SK-N-SH (cell line): ENCODE measurements around the gene VEGFB. TPM values are rescaled to one million over a fixed set of nuclear protein-coding genes. Genes with fewer than 3 reads are reported as not detected.

Source experiments
- CTCF ChIA-PET: fragments of 300-600, 350-600 bp; formaldehyde crosslinking; extraction: SDS; loops from one replicate; lab custom pipeline; 2021; lab: Yijun Ruan, JAX
- POLR2A ChIA-PET: fragments of 350-600 bp; sonication (Branson Sonifier 250); formaldehyde crosslinking; extraction: SDS; loops from one replicate; lab custom pipeline; 2020; ENCODE audit warnings: antibody characterized with exemption, inconsistent platforms; lab: Yijun Ruan, JAX
- DNase-seq: peaks from one replicate; pipeline ENCODE4 v3.0.0; 2012
- H2AFZ ChIP-seq: fragments of 200-600 bp; sonication (generic); 2 replicates; pipeline ENCODE4 v1.8.1; 2016; ENCODE audit warnings: antibody characterized with exemption, mild to moderate bottlenecking, low read depth
- H3F3A ChIP-seq: fragments of 200-600 bp; sonication (generic); replicated peaks from 2 replicates; pipeline ENCODE3; 2016; ENCODE audit warnings: antibody characterized with exemption, mild to moderate bottlenecking; ENCODE audit not compliant: insufficient read depth
- H3K27ac ChIP-seq, 2 experiments: fragments of 200-500 bp in 1 of 2; fragments of 200-600 bp in 1 of 2; sonication (Bioruptor generic) in 1 of 2; sonication (generic), shearing (Covaris generic) in 1 of 2; 2 replicates each; pipeline versions ENCODE4 v1.5.1 to v1.6.1; 2014 to 2016; ENCODE audit warnings: low read depth in 2 of 2, inconsistent platforms in 1 of 2, low read length in 1 of 2, mild to moderate bottlenecking in 1 of 2, mixed read lengths in 1 of 2
- H3K27me3 ChIP-seq: fragments of 200-600 bp; sonication (generic), shearing (Covaris generic); 2 replicates; pipeline ENCODE4 v1.6.1; 2016; ENCODE audit warnings: mixed run types; ENCODE audit not compliant: insufficient read depth
- H3K36me3 ChIP-seq, 2 experiments: fragments of 200-500 bp in 1 of 2; fragments of 200-600 bp in 1 of 2; sonication (Bioruptor generic) in 1 of 2; sonication (generic) in 1 of 2; replicated peaks in 1 of 2; 2 replicates each; pipeline versions ENCODE3 to v1.5.1; 2014 to 2016; ENCODE audit warnings: low read length in 1 of 2, mild to moderate bottlenecking in 1 of 2; ENCODE audit not compliant: insufficient read depth in 2 of 2, control insufficient read depth in 1 of 2
- H3K4me1 ChIP-seq, 2 experiments: fragments of 200-500 bp in 1 of 2; fragments of 200-600 bp in 1 of 2; sonication (Bioruptor generic) in 1 of 2; sonication (generic), shearing (Covaris generic) in 1 of 2; 2 replicates each; pipeline versions ENCODE4 v1.5.1 to v1.6.1; 2014 to 2016; ENCODE audit warnings: low read depth in 1 of 2, low read length in 1 of 2, mixed run types in 1 of 2; ENCODE audit not compliant: insufficient read depth in 2 of 2, control insufficient read depth in 1 of 2
- H3K4me2 ChIP-seq: fragments of 200-600 bp; sonication (generic), shearing (Covaris generic); 2 replicates; pipeline ENCODE4 v1.6.1; 2017; ENCODE audit warnings: mixed run types
- H3K4me3 ChIP-seq, 2 experiments: fragments of 200-500 bp in 1 of 2; fragments of 200-600 bp in 1 of 2; sonication (Bioruptor generic) in 1 of 2; sonication (generic), shearing (Covaris generic) in 1 of 2; 2 replicates each; pipeline versions ENCODE4 v1.5.1 to v1.8.1; 2014 to 2016; ENCODE audit warnings: low read depth in 2 of 2, inconsistent platforms in 1 of 2, low read length in 1 of 2, mild to moderate bottlenecking in 1 of 2, mixed read lengths in 1 of 2, moderate library complexity in 1 of 2
- H3K79me2 ChIP-seq: fragments of 200-600 bp; sonication (generic); 2 replicates; pipeline ENCODE4 v1.8.1; 2017; ENCODE audit warnings: mild to moderate bottlenecking; ENCODE audit not compliant: insufficient read depth
- H3K9ac ChIP-seq: fragments of 200-600 bp; sonication (generic); 2 replicates; pipeline ENCODE4 v1.6.1; 2017; ENCODE audit warnings: mixed run types
- H3K9me2 ChIP-seq: fragments of 200-600 bp; sonication (generic); 2 replicates; pipeline ENCODE4 v1.6.1; 2017; ENCODE audit warnings: mixed run types
- H3K9me3 ChIP-seq: fragments of 200-600 bp; sonication (generic); 2 replicates; pipeline ENCODE4 v1.6.1; 2017; ENCODE audit warnings: mixed run types, mild to moderate bottlenecking, moderate library complexity
- H4K20me1 ChIP-seq: fragments of 200-600 bp; sonication (generic); 2 replicates; pipeline ENCODE4 v1.6.1; 2017; ENCODE audit warnings: mild to moderate bottlenecking, mixed run types; ENCODE audit not compliant: insufficient read depth
- EP300 ChIP-seq, 2 experiments: IDR thresholded peaks; 2 replicates each; pipeline versions ENCODE4 v1.4.0 to v1.6.1; 2012; ENCODE audit warnings: borderline replicate concordance in 1 of 2, low read depth in 1 of 2, low read length in 1 of 2
- EZH2phosphoT487 ChIP-seq: fragments of 200-600 bp; sonication (generic); IDR thresholded peaks from 2 replicates; pipeline ENCODE4 v1.6.1; 2017; ENCODE audit warnings: low read depth, mixed run types, mild to moderate bottlenecking, antibody characterized with exemption, moderate library complexity, borderline replicate concordance
- FOSL2 ChIP-seq: IDR thresholded peaks from 2 replicates; pipeline ENCODE4 v1.4.0; 2012; ENCODE audit warnings: low read depth, mild to moderate bottlenecking, moderate library complexity, borderline replicate concordance
- FOXM1 ChIP-seq: IDR thresholded peaks from 2 replicates; pipeline ENCODE4 v1.4.0; 2012; ENCODE audit warnings: low read depth, mild to moderate bottlenecking
- IRF3 ChIP-seq: fragments of 150-350 bp; IDR thresholded peaks from 2 replicates; pipeline ENCODE4 v1.6.1; 2016; ENCODE audit warnings: mild to moderate bottlenecking, low read depth, low read length
- MAX ChIP-seq: IDR thresholded peaks from 2 replicates; pipeline ENCODE4 v1.4.0; 2012; ENCODE audit warnings: low read depth
- MEF2A ChIP-seq: IDR thresholded peaks from 2 replicates; pipeline ENCODE4 v1.4.0; 2012; ENCODE audit warnings: low read depth, borderline replicate concordance
- RCOR1 ChIP-seq: fragments of 150-350 bp; IDR thresholded peaks from 2 replicates; pipeline ENCODE4 v1.6.1; 2017; ENCODE audit warnings: antibody characterized with exemption, low read length
- USF2 ChIP-seq: fragments of 150-350 bp; IDR thresholded peaks from 2 replicates; pipeline ENCODE4 v1.6.1; 2017; ENCODE audit warnings: antibody characterized with exemption, low read length, low read depth, borderline replicate concordance
- WGBS: methylation state at CpG from one replicate; pipeline ENCODE4 v1.1.6; 2017; ENCODE audit warnings: low lambda C conversion rate; 5-methylcytosine and 5-hydroxymethylcytosine counted together
- polyA plus RNA-seq, 3 experiments: library from polyadenylated mRNA; depleted of rRNA; stranded (reverse); fragments of >200 nt; gene quantifications; 2 replicates each; pipeline ENCODE4 v1.2.3, GENCODE V29; 2012
- TF ChIP-seq, protein P1 (sequence below): IDR thresholded peaks from 2 replicates; pipeline ENCODE4 v1.4.0; 2012; ENCODE audit warnings: low read depth, borderline replicate concordance
- TF ChIP-seq, protein P2 (sequence below): fragments of 200-600 bp; sonication (generic); IDR thresholded peaks from 2 replicates; pipeline ENCODE4 v1.6.1; 2017; ENCODE audit warnings: antibody characterized with exemption, mild to moderate bottlenecking, moderate library complexity
- TF ChIP-seq, protein P3 (sequence below): IDR thresholded peaks from 2 replicates; pipeline ENCODE4; 2012

VEGFB gene
- polyA plus RNA-seq, 1 of the 3 experiments (the other 2 are of a cell fraction) = 29.9 TPM

DNA sequence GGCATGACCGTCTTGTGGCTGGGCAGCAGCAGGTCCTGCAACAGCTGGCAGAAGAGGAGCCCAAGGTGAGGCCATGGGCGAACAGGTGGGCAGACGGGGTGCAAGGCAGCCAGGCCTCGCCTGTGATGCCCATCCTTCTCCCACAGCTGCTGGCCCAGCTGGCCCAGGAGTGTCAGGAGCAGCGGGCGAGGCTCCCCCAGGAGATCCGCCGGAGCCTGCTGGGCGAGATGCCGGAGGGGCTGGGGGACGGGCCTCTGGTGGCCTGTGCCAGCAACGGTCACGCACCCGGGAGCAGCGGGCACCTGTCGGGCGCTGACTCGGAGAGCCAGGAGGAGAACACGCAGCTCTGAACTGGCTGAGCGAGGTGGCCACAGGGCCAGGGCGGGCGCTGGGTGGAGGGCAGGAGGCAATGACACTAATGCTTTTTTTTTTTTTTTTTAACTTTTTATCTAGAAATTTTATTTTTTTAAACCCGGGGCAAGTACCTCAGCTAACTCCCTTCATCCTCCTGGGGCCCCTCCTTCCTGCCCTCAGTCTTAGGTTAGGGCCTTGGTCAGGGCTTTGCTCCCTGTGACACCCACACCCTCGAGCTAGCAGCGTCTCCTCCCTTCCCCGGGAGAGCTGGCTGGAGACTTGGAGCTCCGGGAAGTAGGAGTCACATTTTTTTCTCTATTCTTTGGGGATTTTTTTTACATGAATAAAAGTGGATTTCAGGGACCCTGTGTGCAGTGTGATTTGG is 33.0 kb downstream of the VEGFB start:
- POLR2A ChIA-PET = interaction anchor here (0.7 to 6.5 kb wide), 4 partner anchors 21 to 1235 kb away, joined by 3 to 112 read pairs (median 4); partner anchors contain the start of genes FKBP2, NUDT22, PLCB3 and PPP1R14B
- CTCF ChIA-PET = interaction anchor here (0.8 to 6.9 kb wide), 5 partner anchors 13 to 92 kb away, joined by 3 to 89 read pairs (median 4); partner anchors contain the start of genes ESRRA, PLCB3 and RPS6KA4
- Histone ChIP-seq H3K4me2 (no peak overlapping the region), H3K27me3 (no peaks in the 10 kb centered on the region), H3F3A (peaks cover 34% of the 10 kb centered on the region), H3K27ac (peak overlapping the region; percentile 88 to 97; a peak in 3 of 4 replicates), H3K9me2 (no peaks in the 10 kb centered on the region), H3K4me3 (no peak overlapping the region), H3K36me3 (peaks cover 15 to 25% of the 10 kb centered on the region in 2 experiments), H3K4me1 (peaks cover 12 to 60% of the 10 kb centered on the region in 2 experiments; a peak in 3 of 4 replicates), H3K79me2 (peaks cover 10% of the 10 kb centered on the region), H2AFZ (no peak overlapping the region), H3K9ac (no peak overlapping the region), H3K9me3 (no peaks in the 10 kb centered on the region), H4K20me1 (no peaks in the 10 kb centered on the region)
- WGBS = 90% methylated on average over 21 of the region's 27 CpGs
- DNase-seq = no peak
- TF ChIP-seq IRF3 = no peak
- TF ChIP-seq, protein P1, sequence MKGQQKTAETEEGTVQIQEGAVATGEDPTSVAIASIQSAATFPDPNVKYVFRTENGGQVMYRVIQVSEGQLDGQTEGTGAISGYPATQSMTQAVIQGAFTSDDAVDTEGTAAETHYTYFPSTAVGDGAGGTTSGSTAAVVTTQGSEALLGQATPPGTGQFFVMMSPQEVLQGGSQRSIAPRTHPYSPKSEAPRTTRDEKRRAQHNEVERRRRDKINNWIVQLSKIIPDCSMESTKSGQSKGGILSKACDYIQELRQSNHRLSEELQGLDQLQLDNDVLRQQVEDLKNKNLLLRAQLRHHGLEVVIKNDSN = no peak
- TF ChIP-seq MAX = no peak
- no peak for TF ChIP-seq FOXM1
- TF ChIP-seq, protein P2, sequence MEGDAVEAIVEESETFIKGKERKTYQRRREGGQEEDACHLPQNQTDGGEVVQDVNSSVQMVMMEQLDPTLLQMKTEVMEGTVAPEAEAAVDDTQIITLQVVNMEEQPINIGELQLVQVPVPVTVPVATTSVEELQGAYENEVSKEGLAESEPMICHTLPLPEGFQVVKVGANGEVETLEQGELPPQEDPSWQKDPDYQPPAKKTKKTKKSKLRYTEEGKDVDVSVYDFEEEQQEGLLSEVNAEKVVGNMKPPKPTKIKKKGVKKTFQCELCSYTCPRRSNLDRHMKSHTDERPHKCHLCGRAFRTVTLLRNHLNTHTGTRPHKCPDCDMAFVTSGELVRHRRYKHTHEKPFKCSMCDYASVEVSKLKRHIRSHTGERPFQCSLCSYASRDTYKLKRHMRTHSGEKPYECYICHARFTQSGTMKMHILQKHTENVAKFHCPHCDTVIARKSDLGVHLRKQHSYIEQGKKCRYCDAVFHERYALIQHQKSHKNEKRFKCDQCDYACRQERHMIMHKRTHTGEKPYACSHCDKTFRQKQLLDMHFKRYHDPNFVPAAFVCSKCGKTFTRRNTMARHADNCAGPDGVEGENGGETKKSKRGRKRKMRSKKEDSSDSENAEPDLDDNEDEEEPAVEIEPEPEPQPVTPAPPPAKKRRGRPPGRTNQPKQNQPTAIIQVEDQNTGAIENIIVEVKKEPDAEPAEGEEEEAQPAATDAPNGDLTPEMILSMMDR = no peak
- TF ChIP-seq, protein P3, sequence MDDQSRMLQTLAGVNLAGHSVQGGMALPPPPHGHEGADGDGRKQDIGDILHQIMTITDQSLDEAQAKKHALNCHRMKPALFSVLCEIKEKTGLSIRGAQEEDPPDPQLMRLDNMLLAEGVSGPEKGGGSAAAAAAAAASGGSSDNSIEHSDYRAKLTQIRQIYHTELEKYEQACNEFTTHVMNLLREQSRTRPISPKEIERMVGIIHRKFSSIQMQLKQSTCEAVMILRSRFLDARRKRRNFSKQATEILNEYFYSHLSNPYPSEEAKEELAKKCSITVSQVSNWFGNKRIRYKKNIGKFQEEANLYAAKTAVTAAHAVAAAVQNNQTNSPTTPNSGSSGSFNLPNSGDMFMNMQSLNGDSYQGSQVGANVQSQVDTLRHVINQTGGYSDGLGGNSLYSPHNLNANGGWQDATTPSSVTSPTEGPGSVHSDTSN = no peak
- TF ChIP-seq EZH2phosphoT487 = no peak
- TF ChIP-seq USF2 = no peak
- TF ChIP-seq FOSL2 = no peak
- no peak for TF ChIP-seq EP300 (IDR thresholded peaks at IDR 0.05; ENCODE audit: borderline replicate concordance in 1 of 2, low read depth in 1 of 2, low read length in 1 of 2)
- no peak for TF ChIP-seq RCOR1
- TF ChIP-seq MEF2A = no peak
